ENCODE measurements around the gene CRIM1.

GRCh38 chr2:36464006-36464721 lies 108.6 kb downstream of the CRIM1 start:
- no peak for TF ChIP-seq TAF1 (IDR thresholded peaks at IDR 0.05; ENCODE audit: borderline replicate concordance, insufficient read depth, low read length)
- no peak for TF ChIP-seq POLR2AphosphoS5 (IDR thresholded peaks at IDR 0.05; ENCODE audit: low read depth, low read length)
- TF ChIP-seq, protein P1, sequence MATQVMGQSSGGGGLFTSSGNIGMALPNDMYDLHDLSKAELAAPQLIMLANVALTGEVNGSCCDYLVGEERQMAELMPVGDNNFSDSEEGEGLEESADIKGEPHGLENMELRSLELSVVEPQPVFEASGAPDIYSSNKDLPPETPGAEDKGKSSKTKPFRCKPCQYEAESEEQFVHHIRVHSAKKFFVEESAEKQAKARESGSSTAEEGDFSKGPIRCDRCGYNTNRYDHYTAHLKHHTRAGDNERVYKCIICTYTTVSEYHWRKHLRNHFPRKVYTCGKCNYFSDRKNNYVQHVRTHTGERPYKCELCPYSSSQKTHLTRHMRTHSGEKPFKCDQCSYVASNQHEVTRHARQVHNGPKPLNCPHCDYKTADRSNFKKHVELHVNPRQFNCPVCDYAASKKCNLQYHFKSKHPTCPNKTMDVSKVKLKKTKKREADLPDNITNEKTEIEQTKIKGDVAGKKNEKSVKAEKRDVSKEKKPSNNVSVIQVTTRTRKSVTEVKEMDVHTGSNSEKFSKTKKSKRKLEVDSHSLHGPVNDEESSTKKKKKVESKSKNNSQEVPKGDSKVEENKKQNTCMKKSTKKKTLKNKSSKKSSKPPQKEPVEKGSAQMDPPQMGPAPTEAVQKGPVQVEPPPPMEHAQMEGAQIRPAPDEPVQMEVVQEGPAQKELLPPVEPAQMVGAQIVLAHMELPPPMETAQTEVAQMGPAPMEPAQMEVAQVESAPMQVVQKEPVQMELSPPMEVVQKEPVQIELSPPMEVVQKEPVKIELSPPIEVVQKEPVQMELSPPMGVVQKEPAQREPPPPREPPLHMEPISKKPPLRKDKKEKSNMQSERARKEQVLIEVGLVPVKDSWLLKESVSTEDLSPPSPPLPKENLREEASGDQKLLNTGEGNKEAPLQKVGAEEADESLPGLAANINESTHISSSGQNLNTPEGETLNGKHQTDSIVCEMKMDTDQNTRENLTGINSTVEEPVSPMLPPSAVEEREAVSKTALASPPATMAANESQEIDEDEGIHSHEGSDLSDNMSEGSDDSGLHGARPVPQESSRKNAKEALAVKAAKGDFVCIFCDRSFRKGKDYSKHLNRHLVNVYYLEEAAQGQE (IDR thresholded peaks at IDR 0.05; ENCODE audit: insufficient read depth in 1 of 2, low read depth in 2 of 2, low read length in 2 of 2): no peak
